ENCODE data around the gene MTA2. TPM values are rescaled to one million over a fixed set of nuclear protein-coding genes. Genes with fewer than 3 reads are reported as not detected.

The MTA2 gene
- total RNA-seq, 6 experiments from 2014 or later = 89.6 to 106 (median 95.8) TPM

DNA sequence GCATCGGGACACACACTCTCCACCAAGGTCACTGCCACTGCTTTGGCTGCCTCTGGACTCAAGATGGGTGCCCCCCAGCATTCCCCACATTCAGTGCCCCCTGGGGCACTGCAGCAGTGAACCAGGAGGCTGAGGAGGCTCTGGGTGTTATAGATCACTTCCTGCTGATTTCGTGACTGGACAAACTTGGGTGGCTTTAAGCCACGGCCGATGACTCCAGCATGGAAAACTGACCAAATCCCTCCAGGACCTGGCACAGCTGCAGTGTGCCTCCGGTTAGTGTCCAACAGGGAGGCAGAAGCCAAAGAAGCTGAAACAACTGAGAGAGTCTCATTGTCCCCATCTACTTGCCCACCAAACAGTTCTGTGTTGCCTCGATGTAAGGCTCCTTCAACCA lies 45.9 kb upstream of the MTA2 start:
- H3K27me3 Mint-ChIP-seq (ENCODE audit: insufficient read depth) = peaks cover 2% of the 10 kb centered on the region; the same call in 1 of the 2 replicates
- H3K9me3 Mint-ChIP-seq = no peaks in the 10 kb centered on the region
- peaks cover 23% of the 10 kb centered on the region for H3K4me1 Mint-ChIP-seq (ENCODE audit: low read depth)
- peaks cover 9% of the 10 kb centered on the region for H3K36me3 Mint-ChIP-seq (ENCODE audit: low read depth)
- DNase-seq = no peak
- no peak overlapping the region for H3K27ac Mint-ChIP-seq
- H3K4me3 Mint-ChIP-seq = no peak overlapping the region
- TF ChIP-seq, protein P1, sequence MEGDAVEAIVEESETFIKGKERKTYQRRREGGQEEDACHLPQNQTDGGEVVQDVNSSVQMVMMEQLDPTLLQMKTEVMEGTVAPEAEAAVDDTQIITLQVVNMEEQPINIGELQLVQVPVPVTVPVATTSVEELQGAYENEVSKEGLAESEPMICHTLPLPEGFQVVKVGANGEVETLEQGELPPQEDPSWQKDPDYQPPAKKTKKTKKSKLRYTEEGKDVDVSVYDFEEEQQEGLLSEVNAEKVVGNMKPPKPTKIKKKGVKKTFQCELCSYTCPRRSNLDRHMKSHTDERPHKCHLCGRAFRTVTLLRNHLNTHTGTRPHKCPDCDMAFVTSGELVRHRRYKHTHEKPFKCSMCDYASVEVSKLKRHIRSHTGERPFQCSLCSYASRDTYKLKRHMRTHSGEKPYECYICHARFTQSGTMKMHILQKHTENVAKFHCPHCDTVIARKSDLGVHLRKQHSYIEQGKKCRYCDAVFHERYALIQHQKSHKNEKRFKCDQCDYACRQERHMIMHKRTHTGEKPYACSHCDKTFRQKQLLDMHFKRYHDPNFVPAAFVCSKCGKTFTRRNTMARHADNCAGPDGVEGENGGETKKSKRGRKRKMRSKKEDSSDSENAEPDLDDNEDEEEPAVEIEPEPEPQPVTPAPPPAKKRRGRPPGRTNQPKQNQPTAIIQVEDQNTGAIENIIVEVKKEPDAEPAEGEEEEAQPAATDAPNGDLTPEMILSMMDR (IDR thresholded peaks at IDR 0.05) = no peak

DNA sequence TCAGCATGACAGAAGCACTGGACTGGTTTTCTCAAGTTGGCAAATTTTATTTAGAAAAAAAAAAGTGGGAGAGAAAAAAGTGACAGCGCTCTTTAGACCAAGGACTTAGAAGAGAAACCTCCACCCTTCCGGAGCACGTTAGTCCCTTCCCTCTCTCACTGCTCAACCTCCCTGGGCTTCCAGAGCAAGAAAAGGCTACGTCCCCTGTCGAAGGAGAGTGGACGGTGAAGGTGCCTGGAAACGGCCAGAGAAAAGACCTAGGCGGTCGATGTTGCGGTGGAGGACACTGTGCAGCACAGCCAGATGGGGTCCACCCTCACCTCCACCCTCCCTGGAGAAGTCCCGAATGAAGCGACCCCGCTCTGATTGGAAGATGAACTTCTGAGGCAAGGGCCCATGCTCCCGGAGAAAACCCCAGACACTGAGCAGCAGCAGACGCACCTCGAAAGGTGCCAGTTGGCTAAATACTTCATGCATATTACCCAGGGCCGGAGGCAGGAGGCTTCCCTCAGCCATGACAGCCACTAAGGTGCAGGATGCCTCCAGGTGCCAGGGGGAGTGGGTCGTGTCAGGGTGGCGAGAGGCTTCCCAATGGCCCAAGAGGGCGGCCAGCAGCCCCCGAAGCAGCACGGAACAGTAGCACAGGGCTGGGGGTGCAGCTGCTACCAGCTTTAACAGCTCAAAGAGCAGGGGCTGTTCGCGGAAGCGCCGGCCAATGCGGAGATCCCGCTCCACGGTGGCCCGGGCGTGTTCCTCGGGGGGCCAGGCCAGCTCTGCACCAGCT lies 45.4 kb upstream of the MTA2 start:
- H3K4me1 Mint-ChIP-seq (ENCODE audit: low read depth) = peaks cover 17% of the 10 kb centered on the region
- peaks cover 9% of the 10 kb centered on the region for H3K36me3 Mint-ChIP-seq (ENCODE audit: low read depth)
- peaks cover 2% of the 10 kb centered on the region; the same call in 1 of the 2 replicates for H3K27me3 Mint-ChIP-seq (ENCODE audit: insufficient read depth)
- peak overlapping the region; percentile 92 for H3K27ac Mint-ChIP-seq
- TF ChIP-seq, protein P1 (IDR thresholded peaks at IDR 0.05) = no peak
- no peak for DNase-seq
- H3K9me3 Mint-ChIP-seq = no peaks in the 10 kb centered on the region
- peak overlapping the region; percentile 98 for H3K4me3 Mint-ChIP-seq

DNA sequence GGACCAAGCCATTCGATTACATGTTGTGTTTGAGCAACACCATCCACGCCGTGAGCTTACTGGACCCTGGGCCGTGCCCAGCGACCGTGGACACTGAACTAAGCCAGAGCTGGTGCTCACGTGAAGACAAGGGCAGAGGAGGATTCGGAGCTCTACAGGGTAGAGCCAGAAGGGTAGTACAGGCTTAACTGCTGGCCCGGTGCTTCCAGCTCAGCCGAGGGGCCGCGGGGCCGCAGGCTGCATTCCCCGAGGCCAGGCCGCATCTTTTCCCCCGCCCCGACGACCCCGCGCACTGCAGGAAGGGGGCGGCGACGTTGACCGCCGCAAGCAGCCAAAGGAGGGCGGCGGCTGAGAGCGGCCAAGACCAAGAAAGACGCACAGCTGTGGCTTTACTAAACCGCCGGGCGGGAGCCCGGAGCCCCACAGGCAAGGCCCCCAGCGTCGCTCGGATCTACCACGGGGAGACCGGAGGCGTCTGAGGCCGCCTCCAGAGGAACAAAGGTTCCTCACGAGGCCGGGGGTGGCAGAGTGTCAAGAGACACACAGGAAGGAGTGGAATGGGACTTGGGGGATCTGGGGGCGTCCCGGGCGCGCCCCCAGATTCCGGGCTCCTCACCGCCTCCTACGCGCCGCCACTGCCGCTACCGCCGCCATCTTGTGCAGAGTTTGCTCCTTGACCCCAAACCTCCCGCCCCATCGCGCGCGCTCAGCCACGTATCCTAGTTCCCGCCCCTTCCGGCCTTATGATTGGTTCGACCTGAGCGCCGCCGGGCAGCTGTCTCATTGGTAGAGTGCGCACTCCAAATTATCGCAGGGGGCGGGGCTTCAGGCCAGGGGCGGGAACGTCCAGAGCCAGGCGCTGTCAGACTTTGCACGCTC lies 44.5 kb upstream of the MTA2 start, which contains the start of gene GANAB:
TSS of gene GANAB (minus strand) at position 668 of the 879 bp plus-strand sequence. CDS start at position 654, 14 bp downstream.
- peaks cover 9% of the 10 kb centered on the region for H3K36me3 Mint-ChIP-seq (ENCODE audit: low read depth)
- TF ChIP-seq, protein P1 (IDR thresholded peaks at IDR 0.05) = peak; percentile 20; the same call in 1 of the 2 replicates
- H3K27me3 Mint-ChIP-seq (ENCODE audit: insufficient read depth) = peaks cover 2% of the 10 kb centered on the region; the same call in 1 of the 2 replicates
- peak; percentile 98 for DNase-seq
- peak within 1 kb of the TSS; percentile 98 for H3K4me3 Mint-ChIP-seq
- peaks cover 13% of the 10 kb centered on the region for H3K4me1 Mint-ChIP-seq (ENCODE audit: low read depth)
- H3K9me3 Mint-ChIP-seq = no peaks in the 10 kb centered on the region
- peak within 1 kb of the TSS; percentile 92 for H3K27ac Mint-ChIP-seq

DNA sequence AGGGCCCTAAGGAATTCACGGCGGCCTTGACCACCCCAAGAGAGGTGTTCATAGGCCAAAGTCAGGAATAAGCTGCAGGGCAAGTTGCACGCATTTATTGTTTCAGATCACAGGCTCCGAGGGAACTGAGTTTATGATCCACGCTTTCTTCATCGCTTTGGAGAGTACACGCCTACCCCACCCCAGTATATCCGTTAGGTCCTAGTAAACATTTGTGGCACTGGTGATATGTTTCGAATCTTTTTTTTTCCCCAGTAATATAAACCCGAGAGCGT lies 43.9 kb upstream of the MTA2 start:
- no peak for DNase-seq
- TF ChIP-seq, protein P1 (IDR thresholded peaks at IDR 0.05) = no peak
- peaks cover 13% of the 10 kb centered on the region for H3K4me1 Mint-ChIP-seq (ENCODE audit: low read depth)
- H3K4me3 Mint-ChIP-seq = peak overlapping the region; percentile 98
- H3K27ac Mint-ChIP-seq = peak overlapping the region; percentile 92
- H3K36me3 Mint-ChIP-seq (ENCODE audit: low read depth) = peaks cover 9% of the 10 kb centered on the region
- H3K27me3 Mint-ChIP-seq (ENCODE audit: insufficient read depth) = peaks cover 2% of the 10 kb centered on the region; the same call in 1 of the 2 replicates
- no peaks in the 10 kb centered on the region for H3K9me3 Mint-ChIP-seq

DNA sequence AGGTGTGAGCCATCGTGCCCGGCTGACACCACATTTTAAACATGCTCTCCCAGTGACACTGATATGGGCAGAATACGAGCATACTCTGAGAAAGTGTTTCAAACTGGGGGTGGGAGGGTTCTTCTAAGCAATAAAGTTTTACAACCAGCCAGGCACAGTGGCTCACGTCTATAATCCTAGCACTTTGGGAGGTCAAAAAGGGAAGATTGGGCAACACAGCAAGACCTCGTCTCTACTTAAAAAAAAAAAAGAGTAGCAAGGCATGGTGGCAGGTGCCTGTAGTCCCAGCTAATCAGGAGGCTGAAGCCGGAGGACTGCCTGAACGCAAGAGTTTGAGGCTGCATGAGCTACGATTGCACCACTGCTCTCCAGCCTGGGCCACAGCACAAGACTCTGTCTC lies 42.6 kb upstream of the MTA2 start:
- no peak overlapping the region for H3K27ac Mint-ChIP-seq
- peaks cover 13% of the 10 kb centered on the region for H3K4me1 Mint-ChIP-seq (ENCODE audit: low read depth)
- H3K36me3 Mint-ChIP-seq (ENCODE audit: low read depth) = peaks cover 16% of the 10 kb centered on the region
- no peak for DNase-seq
- H3K27me3 Mint-ChIP-seq (ENCODE audit: insufficient read depth) = peaks cover 2% of the 10 kb centered on the region; the same call in 1 of the 2 replicates
- no peaks in the 10 kb centered on the region for H3K9me3 Mint-ChIP-seq
- TF ChIP-seq, protein P1 (IDR thresholded peaks at IDR 0.05) = no peak
- no peak overlapping the region; the same call in 1 of the 2 replicates for H3K4me3 Mint-ChIP-seq
